DOHH2 (cell line): Measurements from ENCODE around the gene PAGE3.

ENCODE experiments used
- H3F3A ChIP-seq: fragments of 200-600 bp; sonication (generic), shearing (Covaris generic); 2 replicates; pipeline ENCODE4 v1.6.0; 2016; ENCODE audit warnings: antibody characterized with exemption, mild to moderate bottlenecking; ENCODE audit not compliant: control insufficient read depth, insufficient read depth
- H3K27ac ChIP-seq: fragments of 200-600 bp; sonication (generic); 2 replicates; pipeline ENCODE4 v1.5.1; 2014; ENCODE audit warnings: low read depth, mild to moderate bottlenecking, low read length, moderate library complexity
- H3K27me3 ChIP-seq: fragments of 200-600 bp; sonication (generic); 2 replicates; pipeline ENCODE4 v1.6.1; 2014; ENCODE audit warnings: mild to moderate bottlenecking, low read length, mixed read lengths; ENCODE audit not compliant: control insufficient read depth
- H3K36me3 ChIP-seq: fragments of 200-600 bp; sonication (generic); 2 replicates; pipeline ENCODE4 v1.6.1; 2014; ENCODE audit warnings: mild to moderate bottlenecking, low read length, moderate library complexity, mixed read lengths; ENCODE audit not compliant: control insufficient read depth
- H3K4me1 ChIP-seq: fragments of 200-600 bp; sonication (generic); 2 replicates; pipeline ENCODE4 v1.6.1; 2014; ENCODE audit warnings: mild to moderate bottlenecking, low read length, mixed read lengths; ENCODE audit not compliant: control insufficient read depth
- H3K4me2 ChIP-seq: fragments of 200-600 bp; sonication (generic); 2 replicates; pipeline ENCODE4 v1.6.0; 2014; ENCODE audit warnings: mild to moderate bottlenecking, low read length, moderate library complexity
- H3K4me3 ChIP-seq: fragments of 200-600 bp; sonication (generic); 2 replicates; pipeline ENCODE4 v1.5.1; 2014; ENCODE audit warnings: mild to moderate bottlenecking, low read length, mixed read lengths
- H3K79me2 ChIP-seq: fragments of 200-600 bp; sonication (generic); 2 replicates; pipeline ENCODE4 v1.6.1; 2014; ENCODE audit warnings: mild to moderate bottlenecking, low read length, mixed read lengths; ENCODE audit not compliant: control insufficient read depth
- H3K9me2 ChIP-seq: fragments of 200-600 bp; sonication (generic); replicated peaks from 2 replicates; pipeline ENCODE4 v1.6.1; 2014; ENCODE audit warnings: mild to moderate bottlenecking, low read length, mixed read lengths; ENCODE audit not compliant: control insufficient read depth
- H3K9me3 ChIP-seq: fragments of 200-600 bp; sonication (generic); 2 replicates; pipeline ENCODE4 v1.6.1; 2014; ENCODE audit warnings: antibody characterized with exemption, low read length, mixed read lengths; ENCODE audit not compliant: control insufficient read depth, insufficient read depth
- H4K20me1 ChIP-seq: fragments of 200-600 bp; sonication (generic); 2 replicates; pipeline ENCODE4 v1.6.0; 2014; ENCODE audit warnings: low read depth, mild to moderate bottlenecking, antibody characterized with exemption, low read length, moderate library complexity; ENCODE audit not compliant: control insufficient read depth, insufficient read depth
- EZH2phosphoT487 ChIP-seq: fragments of 200-600 bp; sonication (generic); IDR thresholded peaks from 2 replicates; pipeline ENCODE4 v1.6.1; 2017; ENCODE audit warnings: borderline replicate concordance, mild to moderate bottlenecking, antibody characterized with exemption, low read length, moderate library complexity, mixed read lengths
- TF ChIP-seq, protein P1 (sequence below): fragments of 200-600 bp; sonication (generic); IDR thresholded peaks from one replicate; pipeline ENCODE4 v1.5.1; 2014; ENCODE audit warnings: antibody characterized with exemption, mild to moderate bottlenecking, low read depth, low read length; ENCODE audit not compliant: poor library complexity, severe bottlenecking

PAGE3 gene, protein sequence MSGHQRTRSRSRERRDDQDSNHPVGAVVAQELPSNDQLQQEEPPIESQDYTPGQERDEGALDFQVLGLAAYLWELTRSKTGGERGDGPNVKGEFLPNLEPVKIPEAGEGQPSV

DNA sequence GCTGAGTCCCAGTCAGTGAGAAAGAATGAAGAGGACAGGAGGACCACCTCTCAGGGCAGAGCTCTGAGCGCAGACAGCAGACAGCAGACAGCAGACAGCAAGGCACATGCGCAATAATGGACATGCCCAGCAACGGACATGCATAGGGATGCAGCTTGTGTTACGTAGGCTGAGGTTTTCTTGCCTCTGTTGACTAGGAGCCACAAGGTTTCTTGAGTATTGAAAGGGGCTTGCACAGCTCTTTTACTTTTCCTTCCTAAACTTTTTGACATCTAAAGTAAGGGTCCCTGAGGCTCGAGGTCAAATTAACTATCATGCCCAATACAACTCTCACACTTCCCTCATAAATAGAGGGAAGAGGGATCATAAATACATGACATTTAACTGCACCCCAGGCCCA lies at the start of gene PAGE3:
Gene PAGE3 (minus strand): TSS at position 101 of the 400 bp plus-strand sequence. CDS start 1,013 bp downstream, outside the sequence.
- Histone ChIP-seq H3K4me2 (no peak within 1 kb of the TSS), H3K4me3 (no peak within 1 kb of the TSS), H3K9me3 (no peaks in the 10 kb centered on the region), H3K4me1 (no peaks in the 10 kb centered on the region), H3K27ac (no peak within 1 kb of the TSS), H3K27me3 (no peaks in the 10 kb centered on the region), H3K9me2 (no peaks in the 10 kb centered on the region), H4K20me1 (no peaks in the 10 kb centered on the region), H3K79me2 (no peaks in the 10 kb centered on the region), H3K36me3 (no peaks in the 10 kb centered on the region), H3F3A (no peaks in the 10 kb centered on the region)
- TF ChIP-seq, protein P1, sequence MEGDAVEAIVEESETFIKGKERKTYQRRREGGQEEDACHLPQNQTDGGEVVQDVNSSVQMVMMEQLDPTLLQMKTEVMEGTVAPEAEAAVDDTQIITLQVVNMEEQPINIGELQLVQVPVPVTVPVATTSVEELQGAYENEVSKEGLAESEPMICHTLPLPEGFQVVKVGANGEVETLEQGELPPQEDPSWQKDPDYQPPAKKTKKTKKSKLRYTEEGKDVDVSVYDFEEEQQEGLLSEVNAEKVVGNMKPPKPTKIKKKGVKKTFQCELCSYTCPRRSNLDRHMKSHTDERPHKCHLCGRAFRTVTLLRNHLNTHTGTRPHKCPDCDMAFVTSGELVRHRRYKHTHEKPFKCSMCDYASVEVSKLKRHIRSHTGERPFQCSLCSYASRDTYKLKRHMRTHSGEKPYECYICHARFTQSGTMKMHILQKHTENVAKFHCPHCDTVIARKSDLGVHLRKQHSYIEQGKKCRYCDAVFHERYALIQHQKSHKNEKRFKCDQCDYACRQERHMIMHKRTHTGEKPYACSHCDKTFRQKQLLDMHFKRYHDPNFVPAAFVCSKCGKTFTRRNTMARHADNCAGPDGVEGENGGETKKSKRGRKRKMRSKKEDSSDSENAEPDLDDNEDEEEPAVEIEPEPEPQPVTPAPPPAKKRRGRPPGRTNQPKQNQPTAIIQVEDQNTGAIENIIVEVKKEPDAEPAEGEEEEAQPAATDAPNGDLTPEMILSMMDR, result no peak

DNA sequence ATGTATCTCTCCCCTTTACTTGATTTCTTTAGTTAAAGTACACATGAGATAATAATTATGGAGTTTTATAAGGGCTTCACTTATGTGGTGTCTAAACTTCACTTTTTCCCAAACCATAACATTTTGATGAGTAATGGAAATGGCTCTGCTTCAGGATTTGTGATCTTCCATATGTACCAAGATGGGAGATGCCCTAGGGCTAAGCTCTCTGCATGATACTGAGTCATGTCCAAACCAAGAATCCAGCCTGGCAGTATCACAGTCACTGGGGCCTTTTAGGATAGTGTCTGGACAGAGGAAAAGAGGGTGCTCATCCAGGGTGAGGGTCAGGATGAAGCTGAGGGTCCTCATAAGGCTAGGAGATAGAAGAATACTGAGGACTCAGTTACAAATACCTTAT lies 47.9 kb upstream of the PAGE3 start:
- H3F3A ChIP-seq, result no peaks in the 10 kb centered on the region
- no peaks in the 10 kb centered on the region; the same call in 1 of the 2 replicates for H3K9me2 ChIP-seq
- H3K4me2 ChIP-seq, result no peak overlapping the region
- H3K9me3 ChIP-seq, result no peaks in the 10 kb centered on the region
- no peak overlapping the region for H3K4me3 ChIP-seq
- no peaks in the 10 kb centered on the region for H3K36me3 ChIP-seq
- H4K20me1 ChIP-seq, result no peaks in the 10 kb centered on the region
- H3K27ac ChIP-seq, result no peak overlapping the region
- H3K4me1 ChIP-seq, result no peaks in the 10 kb centered on the region
- TF ChIP-seq, protein P1, result no peak
- TF ChIP-seq EZH2phosphoT487, result no peak
- no peaks in the 10 kb centered on the region for H3K79me2 ChIP-seq
- no peaks in the 10 kb centered on the region for H3K27me3 ChIP-seq

DNA sequence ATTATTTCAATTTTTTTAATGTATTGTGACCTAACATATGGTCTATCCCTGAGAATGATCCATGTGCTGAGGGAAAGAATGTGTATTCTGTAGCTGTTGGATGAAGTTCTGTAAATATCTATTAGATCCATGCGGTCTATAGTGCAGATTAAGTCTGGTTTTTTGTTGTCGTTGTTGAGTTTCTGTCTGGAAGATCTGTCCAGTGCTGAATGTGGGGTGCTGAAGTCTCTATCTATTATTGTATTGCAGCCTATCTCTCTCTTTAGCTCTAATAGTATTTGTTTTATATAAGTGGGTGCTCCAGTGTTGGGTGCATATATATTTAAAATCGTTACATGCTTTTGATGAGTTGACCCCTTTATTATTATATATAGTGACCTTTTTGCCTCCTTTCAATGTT lies 26.2 kb upstream of the PAGE3 start:
- H3K79me2 ChIP-seq, result no peaks in the 10 kb centered on the region
- H3K27me3 ChIP-seq, result no peaks in the 10 kb centered on the region
- no peaks in the 10 kb centered on the region for H4K20me1 ChIP-seq
- H3K9me2 ChIP-seq, result no peaks in the 10 kb centered on the region
- H3K4me2 ChIP-seq, result no peak overlapping the region
- TF ChIP-seq EZH2phosphoT487, result no peak
- no peaks in the 10 kb centered on the region for H3K36me3 ChIP-seq
- no peaks in the 10 kb centered on the region for H3K9me3 ChIP-seq
- H3F3A ChIP-seq, result no peaks in the 10 kb centered on the region
- no peaks in the 10 kb centered on the region for H3K4me1 ChIP-seq
- H3K27ac ChIP-seq, result no peak overlapping the region
- no peak overlapping the region for H3K4me3 ChIP-seq

DNA sequence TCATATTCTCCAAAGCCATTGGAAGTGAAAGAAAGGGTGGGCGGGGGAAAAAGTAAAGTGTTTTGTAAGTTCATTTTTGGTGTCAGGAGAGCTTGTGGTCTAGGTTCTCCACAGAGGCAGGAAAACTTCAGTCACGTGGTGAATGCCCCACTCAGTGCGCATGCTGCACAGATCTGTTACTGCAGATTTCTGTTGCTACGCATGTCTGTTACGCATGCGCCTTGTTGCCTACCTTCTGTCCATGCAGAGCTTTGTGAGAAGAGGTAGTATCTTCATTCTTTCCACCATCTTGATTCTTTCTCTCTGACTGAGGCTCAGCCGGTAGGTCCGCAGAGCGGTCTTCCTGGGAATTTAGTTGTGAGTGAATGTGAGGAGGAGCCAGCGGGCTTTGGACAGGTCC lies 15.1 kb upstream of the PAGE3 start:
- H3K27ac ChIP-seq, result no peak overlapping the region
- no peak overlapping the region for H3K4me2 ChIP-seq
- H4K20me1 ChIP-seq, result no peaks in the 10 kb centered on the region
- no peaks in the 10 kb centered on the region for H3K79me2 ChIP-seq
- H3K9me2 ChIP-seq, result no peaks in the 10 kb centered on the region
- no peaks in the 10 kb centered on the region for H3F3A ChIP-seq
- TF ChIP-seq, protein P1, result no peak
- no peak for TF ChIP-seq EZH2phosphoT487
- no peaks in the 10 kb centered on the region for H3K27me3 ChIP-seq
- no peak overlapping the region for H3K4me3 ChIP-seq
- no peaks in the 10 kb centered on the region for H3K36me3 ChIP-seq
- H3K9me3 ChIP-seq, result no peaks in the 10 kb centered on the region
- no peaks in the 10 kb centered on the region for H3K4me1 ChIP-seq
